ENCODE data around the gene RSL1D1.
"Not testable (repeated sequence)": the region's sequence is repeated elsewhere in the genome, so short reads cannot be mapped to it uniquely, and the experiment has no call there.

RSL1D1 gene

GRCh38 chr16:11797166-11797956 is 54.0 kb downstream of the RSL1D1 start, which contains the start of gene ZC3H7A:
ZC3H7A (minus strand) TSS chr16:11797258; CDS start chr16:11782354, 14,904 bp downstream.
- peak; percentile 98 for DNase-seq (ENCODE audit: low spot score)

- peak; percentile 74 for DNase-seq (ENCODE audit: low spot score)
Observed at GRCh38 chr16:11796227-11797165, 54.8 kb downstream of the RSL1D1 start.

- no peak for DNase-seq (ENCODE audit: low spot score)
Observed at GRCh38 chr16:11795887-11796226, 55.5 kb downstream of the RSL1D1 start.

- no peak for DNase-seq (ENCODE audit: low spot score)
Observed at GRCh38 chr16:11794996-11795886, 56.1 kb downstream of the RSL1D1 start.

- DNase-seq (ENCODE audit: low spot score): no peak
Observed at GRCh38 chr16:11794447-11794846, 56.9 kb downstream of the RSL1D1 start.

- no peak for DNase-seq (ENCODE audit: low spot score)
Observed at GRCh38 chr16:11793840-11794239, 57.5 kb downstream of the RSL1D1 start.

- no peak for DNase-seq (ENCODE audit: low spot score)
Observed at GRCh38 chr16:11792410-11793241, 58.7 kb downstream of the RSL1D1 start.

GRCh38 chr16:11791144-11791828 is 60.1 kb downstream of the RSL1D1 start:
- no peak for DNase-seq (ENCODE audit: low spot score)

- no peak for DNase-seq (ENCODE audit: low spot score)
Observed at GRCh38 chr16:11788914-11789313, 62.4 kb downstream of the RSL1D1 start.

- not testable (repeated sequence) for DNase-seq (ENCODE audit: low spot score)
Observed at GRCh38 chr16:11784980-11785599, 66.3 kb downstream of the RSL1D1 start.

GRCh38 chr16:11784381-11784780 is 67.0 kb downstream of the RSL1D1 start:
- DNase-seq (ENCODE audit: low spot score): not testable (repeated sequence)

- no peak for DNase-seq (ENCODE audit: low spot score)
Observed at GRCh38 chr16:11784038-11784369, 67.3 kb downstream of the RSL1D1 start.

Measured in ecto neural progenitor cell (in vitro differentiated cells).